ENCODE data around the gene ZNF184. TPM values are rescaled to one million over a fixed set of nuclear protein-coding genes. Genes with fewer than 3 reads are reported as not detected.
A peak's percentile ranks its signal among the peaks of the same experiment; 100 is the strongest.

Gene ZNF184
- total and polyA plus RNA-seq, 9 of the 15 experiments (the other 6 are each of a cell fraction or from before 2014, with no cell fraction given): 7.6 to 22.2 (median 12.8) TPM

GRCh38 chr6:27518881-27519795, 46.2 kb upstream of the ZNF184 start (continued):
- TF ChIP-seq MNT (conservative IDR thresholded peaks at IDR 0.05) (peak; percentile 50 to 75; a peak in 3 of 4 replicates), STAT5B (CRISPR knock-in tag; IDR thresholded peaks at IDR 0.05) (no peak), GTF3C2 (IDR thresholded peaks at IDR 0.05; ENCODE audit: borderline replicate concordance, extremely low read depth, insufficient read length) (peak; percentile 97), JUN (IDR thresholded peaks at IDR 0.05; ENCODE audit: borderline replicate concordance, low read depth, low read length) (peak; percentile 51; the same call in 1 of the 2 replicates), JUN (CRISPR knock-in tag; IDR thresholded peaks at IDR 0.05; ENCODE audit: borderline replicate concordance) (0 out of 2 replicates have a peak, but pooled peaks have one; percentile 54), FIP1L1 (IDR thresholded peaks at IDR 0.05; ENCODE audit: low read depth, low read length, poor library complexity, severe bottlenecking) (no peak), ZNF224 (CRISPR knock-in tag; IDR thresholded peaks at IDR 0.05) (no peak), TEAD1 (CRISPR knock-in tag; IDR thresholded peaks at IDR 0.05) (peak; percentile 7 to 67; a peak in 1 of 4 replicates), MBD2 (IDR thresholded peaks at IDR 0.05; ENCODE audit: borderline replicate concordance, low read depth) (peak; percentile 10; the same call in 1 of the 2 replicates), ZNF785 (CRISPR knock-in tag; IDR thresholded peaks at IDR 0.05) (no peak), RBM14 (IDR thresholded peaks at IDR 0.05; ENCODE audit: borderline replicate concordance, insufficient read depth, low read depth, low read length) (no peak), PTRF (tag; IDR thresholded peaks at IDR 0.05) (no peak), THRA (IDR thresholded peaks at IDR 0.05) (no peak), NFIX (CRISPR knock-in tag; IDR thresholded peaks at IDR 0.05; ENCODE audit: low read depth) (no peak), ZSCAN32 (CRISPR knock-in tag; IDR thresholded peaks at IDR 0.05) (no peak), OTX1 (CRISPR knock-in tag; IDR thresholded peaks at IDR 0.05) (0 out of 2 replicates have a peak, but pooled peaks have one; percentile 24), UBTF (IDR thresholded peaks at IDR 0.05; ENCODE audit: borderline replicate concordance in 1 of 2, low read depth in 2 of 2, low read length in 2 of 2) (peak in 1 of 2 experiments; percentile 78; a peak in 2 of 4 replicates), ZNF561 (CRISPR knock-in tag; conservative IDR thresholded peaks at IDR 0.05) (no peak)

All from K562 (cell line).